M059J (cell line): ENCODE results near the gene STK32C. TPM values are rescaled to one million over a fixed set of nuclear protein-coding genes. Genes with fewer than 3 reads are reported as not detected.

ENCODE experiments used
- total RNA-seq: library from RNA; depleted of rRNA; stranded (reverse); fragments of >200 nt; shearing (Covaris generic); gene quantifications from 2 replicates; pipeline ENCODE4 v1.2.3, GENCODE V29; 2014; rRNA removed

Gene STK32C
- total RNA-seq, 1 experiment from 2014 or later = 3.6 TPM

Other genes starting within 250 kb of the STK32C start
- gene JAKMIP3, start 242.0 kb downstream of the STK32C start, total RNA-seq = 0.02 TPM in 1 of 2 replicates, not detected in the other
- 4.8 and 6.0 TPM in 2 replicates for gene DPYSL4, start 121.0 kb downstream of the STK32C start, total RNA-seq
- gene LRRC27, start 24.2 kb upstream of the STK32C start, total RNA-seq = 3.5 and 4.0 TPM in 2 replicates
- 1.2 and 5.3 TPM in 2 replicates for gene PWWP2B, start 89.2 kb upstream of the STK32C start, total RNA-seq
- 13.0 and 15.3 TPM in 2 replicates for gene INPP5A, start 229.8 kb upstream of the STK32C start, total RNA-seq